Effector memory CD8-positive, alpha-beta T cell (primary cell): ENCODE data around the gene TLL2.

Source experiments
- ATAC-seq: fragments of 150-1000 bp; cut with Tn5 transposase; replicated peaks from 2 replicates; pipeline ENCODE4 v1.10.0; 2021; ENCODE audit warnings: mild to moderate bottlenecking, moderate library complexity
- DNase-seq, 3 experiments: peaks; one replicate each; pipeline ENCODE4 v3.0.0; 2021
- H3K27ac Mint-ChIP-seq, 2 donors: one replicate each; pipeline ENCODE4 v1.8.0; 2022; ENCODE audit warnings: mild to moderate bottlenecking in 2 of 2, mixed read lengths in 2 of 2, moderate library complexity in 2 of 2
- H3K27me3 Mint-ChIP-seq, 2 donors: one replicate each; pipeline ENCODE4 v1.8.0; 2022; ENCODE audit warnings: mixed read lengths in 2 of 2
- H3K36me3 Mint-ChIP-seq: one replicate; pipeline ENCODE4 v1.8.0; 2022; ENCODE audit warnings: mild to moderate bottlenecking, moderate library complexity, mixed read lengths; ENCODE audit not compliant: insufficient read depth
- H3K4me1 Mint-ChIP-seq, 2 donors: one replicate each; pipeline ENCODE4 v1.8.0; 2022; ENCODE audit warnings: low read depth in 2 of 2, mixed read lengths in 2 of 2
- H3K4me3 Mint-ChIP-seq, 2 donors: one replicate each; pipeline ENCODE4 v1.8.0; 2022; ENCODE audit warnings: mild to moderate bottlenecking in 2 of 2, mixed read lengths in 2 of 2, moderate library complexity in 2 of 2
- H3K9me3 Mint-ChIP-seq, 2 donors: one replicate each; pipeline ENCODE4 v1.8.0; 2022; ENCODE audit warnings: mixed read lengths in 2 of 2

Gene TLL2

GRCh38 chr10:96358851-96359540 is 154.7 kb downstream of the TLL2 start, which contains the start of gene OPALIN:
TSS of gene OPALIN (minus strand) at chr10:96359002. CDS start at chr10:96358896, 106 bp downstream.
- Mint-ChIP-seq H3K36me3 (no peaks in the 10 kb centered on the region), H3K4me3 (no peak within 1 kb of the TSS), H3K4me1 (no peaks in the 10 kb centered on the region), H3K27me3 (peaks cover 34 to 42% of the 10 kb centered on the region in 2 donors), H3K9me3 (no peaks in the 10 kb centered on the region), H3K27ac (no peak within 1 kb of the TSS)
- DNase-seq (no peak), ATAC-seq (no peak)

- H3K4me3 Mint-ChIP-seq: no peak overlapping the region
- DNase-seq (no peak), ATAC-seq (no peak)
- H3K27me3 Mint-ChIP-seq: peaks cover 47 to 61% of the 10 kb centered on the region in 2 donors
- no peaks in the 10 kb centered on the region for H3K36me3 Mint-ChIP-seq
- H3K9me3 Mint-ChIP-seq: no peaks in the 10 kb centered on the region
- no peak overlapping the region for H3K27ac Mint-ChIP-seq
- H3K4me1 Mint-ChIP-seq: no peaks in the 10 kb centered on the region
These were observed 156.6 kb downstream of the TLL2 start for GRCh38 chr10:96357038-96357620.

GRCh38 chr10:96352582-96352981 is 161.1 kb downstream of the TLL2 start:
- ATAC-seq (no peak), DNase-seq (no peak)
- Mint-ChIP-seq H3K9me3 (no peaks in the 10 kb centered on the region), H3K4me3 (no peak overlapping the region), H3K27me3 (peaks cover 45 to 64% of the 10 kb centered on the region in 2 donors), H3K36me3 (no peaks in the 10 kb centered on the region), H3K4me1 (no peaks in the 10 kb centered on the region), H3K27ac (no peak overlapping the region)

- H3K9me3 Mint-ChIP-seq: no peaks in the 10 kb centered on the region
- H3K36me3 Mint-ChIP-seq: no peaks in the 10 kb centered on the region
- H3K4me1 Mint-ChIP-seq: no peaks in the 10 kb centered on the region
- peaks cover 43 to 63% of the 10 kb centered on the region in 2 donors for H3K27me3 Mint-ChIP-seq
- H3K27ac Mint-ChIP-seq: no peak overlapping the region
- ATAC-seq (no peak), DNase-seq (no peak)
- H3K4me3 Mint-ChIP-seq: no peak overlapping the region
These were observed 161.7 kb downstream of the TLL2 start for GRCh38 chr10:96352027-96352426.

GRCh38 chr10:96346295-96346694 is 167.4 kb downstream of the TLL2 start:
- DNase-seq (no peak), ATAC-seq (no peak)
- Mint-ChIP-seq H3K27me3 (peaks cover 33 to 65% of the 10 kb centered on the region in 2 donors), H3K27ac (no peak overlapping the region), H3K4me1 (no peaks in the 10 kb centered on the region), H3K4me3 (no peak overlapping the region), H3K36me3 (no peaks in the 10 kb centered on the region), H3K9me3 (peaks cover 0 to 2% of the 10 kb centered on the region in 2 donors)

GRCh38 chr10:96345222-96345621 is 168.5 kb downstream of the TLL2 start:
- Mint-ChIP-seq H3K4me3 (no peak overlapping the region), H3K27me3 (peaks cover 29 to 67% of the 10 kb centered on the region in 2 donors), H3K27ac (no peak overlapping the region)

GRCh38 chr10:96344178-96344577 is 169.5 kb downstream of the TLL2 start:
- DNase-seq (no peak), ATAC-seq (no peak)
- Mint-ChIP-seq H3K9me3 (peaks cover 0 to 2% of the 10 kb centered on the region in 2 donors), H3K27ac (no peak overlapping the region), H3K4me1 (no peaks in the 10 kb centered on the region), H3K36me3 (no peaks in the 10 kb centered on the region), H3K27me3 (peaks cover 22 to 59% of the 10 kb centered on the region in 2 donors), H3K4me3 (no peak overlapping the region)

More at GRCh38 chr10:96345222-96345621, 168.5 kb downstream of the TLL2 start:
- Mint-ChIP-seq H3K36me3 (no peaks in the 10 kb centered on the region), H3K4me1 (no peaks in the 10 kb centered on the region), H3K9me3 (peaks cover 0 to 2% of the 10 kb centered on the region in 2 donors)
- no peak for DNase-seq
- ATAC-seq: no peak

- H3K27me3 Mint-ChIP-seq: peaks cover 22 to 55% of the 10 kb centered on the region in 2 donors
- no peak for ATAC-seq
- H3K4me3 Mint-ChIP-seq: no peak overlapping the region
- no peaks in the 10 kb centered on the region for H3K36me3 Mint-ChIP-seq
- peaks cover 0 to 2% of the 10 kb centered on the region in 2 donors for H3K9me3 Mint-ChIP-seq
- DNase-seq: no peak
- H3K27ac Mint-ChIP-seq: no peak overlapping the region
- H3K4me1 Mint-ChIP-seq: no peaks in the 10 kb centered on the region
These were observed 171.3 kb downstream of the TLL2 start for GRCh38 chr10:96342402-96342801.

- Mint-ChIP-seq H3K27me3 (peaks cover 22 to 62% of the 10 kb centered on the region in 2 donors), H3K9me3 (peaks cover 0 to 2% of the 10 kb centered on the region in 2 donors), H3K4me1 (no peaks in the 10 kb centered on the region), H3K4me3 (no peak overlapping the region), H3K36me3 (no peaks in the 10 kb centered on the region), H3K27ac (no peak overlapping the region)
- no peak for DNase-seq
- ATAC-seq: no peak
These were observed 172.2 kb downstream of the TLL2 start for GRCh38 chr10:96341219-96342182.

- peak overlapping the region in 1 of 2 donors; percentile 13 for H3K27ac Mint-ChIP-seq
- H3K9me3 Mint-ChIP-seq: no peaks in the 10 kb centered on the region
- ATAC-seq: no peak
- no peaks in the 10 kb centered on the region for H3K4me1 Mint-ChIP-seq
- H3K27me3 Mint-ChIP-seq: peaks cover 26 to 63% of the 10 kb centered on the region in 2 donors
- H3K36me3 Mint-ChIP-seq: no peaks in the 10 kb centered on the region
- H3K4me3 Mint-ChIP-seq: no peak overlapping the region
- DNase-seq: peak; percentile 4 to 17 (median 11)
These were observed 173.5 kb downstream of the TLL2 start for GRCh38 chr10:96339956-96340904.

- Mint-ChIP-seq H3K36me3 (no peaks in the 10 kb centered on the region), H3K27me3 (peaks cover 28 to 64% of the 10 kb centered on the region in 2 donors), H3K4me3 (no peak overlapping the region), H3K4me1 (no peaks in the 10 kb centered on the region), H3K9me3 (no peaks in the 10 kb centered on the region), H3K27ac (no peak overlapping the region)
- DNase-seq (no peak), ATAC-seq (no peak)
These were observed 174.3 kb downstream of the TLL2 start for GRCh38 chr10:96339383-96339782.

GRCh38 chr10:96338279-96338925 is 175.3 kb downstream of the TLL2 start:
- no peaks in the 10 kb centered on the region for H3K9me3 Mint-ChIP-seq
- DNase-seq: no peak
- no peak overlapping the region for H3K27ac Mint-ChIP-seq
- H3K27me3 Mint-ChIP-seq: peaks cover 25 to 62% of the 10 kb centered on the region in 2 donors
- H3K4me3 Mint-ChIP-seq: no peak overlapping the region
- no peaks in the 10 kb centered on the region for H3K4me1 Mint-ChIP-seq
- no peak for ATAC-seq
- no peaks in the 10 kb centered on the region for H3K36me3 Mint-ChIP-seq
